Activated CD8-positive, alpha-beta memory T cell treated with anti-CD3 and anti-CD28 coated beads, Interleukin-2, amount 10 ng/mL, durations not matched to agents 7 days and 5 days (primary cell): ENCODE data around the gene CCDC107. TPM values are rescaled to one million over a fixed set of nuclear protein-coding genes. Genes with fewer than 3 reads are reported as not detected.

Experiments used
- ATAC-seq: fragments of 150-1000 bp; cut with Tn5 transposase; one replicate; pipeline ENCODE4 v1.10.0; 2021; ENCODE audit warnings: moderate library complexity
- CTCF ChIA-PET: fragments of 350-600 bp; sonication (Branson Sonifier 250); formaldehyde crosslinking; loops from one replicate; lab custom pipeline; 2021; ENCODE audit warnings: antibody characterized with exemption; lab: Charles Lee
- DNase-seq: peaks from one replicate; pipeline ENCODE4 v3.0.0-alpha.2; 2020
- H3K27ac Mint-ChIP-seq: one replicate; pipeline ENCODE4 v1.8.0; 2021; ENCODE audit warnings: mild to moderate bottlenecking, mixed read lengths
- H3K27me3 Mint-ChIP-seq: one replicate; pipeline ENCODE4 v1.8.0; 2021; ENCODE audit warnings: mixed read lengths
- H3K36me3 Mint-ChIP-seq: one replicate; pipeline ENCODE4 v1.8.0; 2021; ENCODE audit warnings: mild to moderate bottlenecking, mixed read lengths
- H3K4me1 Mint-ChIP-seq: one replicate; pipeline ENCODE4 v1.8.0; 2021; ENCODE audit warnings: mixed read lengths
- H3K4me3 Mint-ChIP-seq: one replicate; pipeline ENCODE4 v1.8.0; 2021; ENCODE audit warnings: mild to moderate bottlenecking, moderate library complexity, mixed read lengths
- H3K9me3 Mint-ChIP-seq: one replicate; pipeline ENCODE4 v1.8.0; 2022; ENCODE audit warnings: low read depth, mixed read lengths
- total RNA-seq, 2 experiments: library from RNA; stranded (reverse); gene quantifications; one replicate each; pipeline ENCODE4 v1.2.3, GENCODE V29; 2021

Gene CCDC107
- total RNA-seq, 2 experiments from 2014 or later: 28.7 to 29.4 TPM

- no peaks in the 10 kb centered on the region for H3K27me3 Mint-ChIP-seq
- no peaks in the 10 kb centered on the region for H3K9me3 Mint-ChIP-seq
- no peak overlapping the region for H3K27ac Mint-ChIP-seq
- H3K36me3 Mint-ChIP-seq: no peaks in the 10 kb centered on the region
- ATAC-seq (peak; percentile 52), DNase-seq (peak; percentile 48)
- CTCF ChIA-PET: interaction anchor here (0.8 to 1.9 kb wide), 7 partner anchors 26 to 74 kb away, joined by 3 to 10 read pairs (median 5); partner anchors contain the start of genes CCDC107 and RMRP
- peaks cover 14% of the 10 kb centered on the region for H3K4me1 Mint-ChIP-seq
- peak overlapping the region; percentile 74 for H3K4me3 Mint-ChIP-seq
Observed at GRCh38 chr9:35690614-35691333, 32.7 kb downstream of the CCDC107 start.

DNA sequence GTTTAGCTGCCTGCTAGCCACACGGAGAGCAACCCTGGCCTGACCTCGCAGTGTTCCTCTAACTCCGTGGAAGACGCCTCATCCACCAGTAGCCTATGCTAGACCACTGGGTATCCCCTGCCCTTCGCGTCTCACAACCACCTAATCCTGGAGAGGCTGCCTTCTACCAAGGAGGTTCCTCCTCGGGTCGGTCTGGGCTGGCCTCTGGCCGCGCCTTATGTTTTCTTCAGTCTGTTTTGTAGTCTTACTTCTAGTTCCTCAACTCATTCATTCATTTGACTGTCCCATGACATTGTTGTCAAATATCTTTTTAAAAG, 33.2 kb downstream of the CCDC107 start:
- ATAC-seq (no peak), DNase-seq (no peak)
- Mint-ChIP-seq H3K4me1 (peaks cover 14% of the 10 kb centered on the region), H3K27me3 (no peaks in the 10 kb centered on the region), H3K27ac (no peak overlapping the region), H3K4me3 (peak overlapping the region; percentile 74), H3K9me3 (no peaks in the 10 kb centered on the region), H3K36me3 (no peaks in the 10 kb centered on the region)
- CTCF ChIA-PET: interaction anchor here (0.9 to 1.9 kb wide), 5 partner anchors 20 to 88 kb away, joined by 3 to 9 read pairs (median 3); partner anchors contain the start of genes CCDC107 and RMRP

DNA sequence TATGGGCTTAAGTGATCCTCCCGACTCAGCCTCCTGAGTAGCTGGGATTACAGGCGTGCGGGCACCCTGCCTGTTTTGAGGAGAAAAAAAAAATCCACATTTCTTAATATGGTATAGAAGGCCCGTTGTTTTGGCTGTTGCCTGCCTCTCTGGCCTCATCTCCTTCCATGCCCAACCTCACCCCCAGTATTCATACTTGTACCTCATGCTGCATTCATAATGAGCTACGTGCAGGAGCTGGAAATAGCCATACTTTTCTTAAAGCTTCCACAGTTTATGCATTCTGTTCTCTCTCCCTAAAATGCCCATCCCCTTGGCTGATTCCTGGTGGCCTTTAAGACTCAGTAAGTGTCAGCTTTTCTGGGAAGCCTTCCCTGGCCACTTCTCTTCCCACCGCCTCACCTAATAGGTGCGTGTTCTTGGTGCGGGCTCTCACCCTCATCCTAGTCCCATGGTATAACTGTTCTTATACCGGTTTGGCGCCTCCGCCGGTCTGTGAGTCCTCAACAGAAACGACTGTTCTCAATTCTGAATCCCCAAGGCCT, 33.7 kb downstream of the CCDC107 start:
- Mint-ChIP-seq H3K36me3 (peaks cover 5% of the 10 kb centered on the region), H3K27me3 (no peaks in the 10 kb centered on the region), H3K27ac (no peak overlapping the region), H3K4me3 (peak overlapping the region; percentile 2), H3K4me1 (peaks cover 16% of the 10 kb centered on the region), H3K9me3 (no peaks in the 10 kb centered on the region)
- DNase-seq (no peak), ATAC-seq (no peak)
- CTCF ChIA-PET: interaction anchor here (0.6 to 1.9 kb wide), 5 partner anchors 18 to 88 kb away, joined by 3 to 9 read pairs (median 3); partner anchors contain the start of genes CCDC107 and RMRP

- Mint-ChIP-seq H3K27ac (no peak overlapping the region), H3K9me3 (no peaks in the 10 kb centered on the region), H3K4me1 (peaks cover 5% of the 10 kb centered on the region), H3K4me3 (no peak overlapping the region), H3K27me3 (no peaks in the 10 kb centered on the region), H3K36me3 (peaks cover 7% of the 10 kb centered on the region)
- ATAC-seq (peak; percentile 12), DNase-seq (no peak)
- CTCF ChIA-PET: interaction anchor here (0.6 to 5.7 kb wide), 41 partner anchors 8 to 206 kb away, joined by 3 to 68 read pairs (median 8); partner anchors contain the start of genes ARHGEF39, CA9, CCDC107 and CREB3
Observed at GRCh38 chr9:35695943-35696401, 37.9 kb downstream of the CCDC107 start.

DNA sequence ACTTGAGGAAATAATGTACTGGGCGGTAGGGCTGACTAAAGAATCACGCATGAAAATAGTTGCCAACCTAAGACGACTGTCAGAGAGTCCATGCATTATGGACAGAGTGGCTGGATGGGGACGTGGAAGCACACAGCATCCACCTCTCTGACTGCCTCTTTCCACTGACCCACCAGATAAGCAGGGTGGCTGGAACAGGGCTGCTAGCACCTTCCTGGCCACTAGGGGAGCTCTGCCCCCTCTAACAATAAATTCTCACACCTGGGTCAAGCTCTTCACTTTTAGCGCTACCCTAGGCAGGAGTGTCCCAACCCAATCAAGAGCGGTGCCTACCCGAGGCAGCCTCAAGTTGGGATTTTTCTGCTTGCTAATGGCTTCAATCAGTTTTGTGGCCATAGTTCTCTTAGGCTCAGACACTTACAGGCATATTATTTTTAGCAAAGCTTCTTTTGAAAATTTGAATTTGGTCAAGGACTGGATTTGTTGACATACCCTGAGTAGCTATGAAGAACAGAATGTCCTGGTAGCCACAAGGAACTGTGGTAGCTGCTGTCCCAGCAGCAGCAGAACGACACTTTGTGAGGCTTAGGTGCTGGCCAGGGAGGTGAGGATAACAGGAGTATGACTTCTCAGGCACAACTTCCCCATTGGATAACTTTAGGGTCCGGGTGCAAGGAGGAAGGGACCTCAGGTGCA, 38.6 kb downstream of the CCDC107 start:
- peak; percentile 92 for ATAC-seq
- no peak overlapping the region for H3K27ac Mint-ChIP-seq

DNA sequence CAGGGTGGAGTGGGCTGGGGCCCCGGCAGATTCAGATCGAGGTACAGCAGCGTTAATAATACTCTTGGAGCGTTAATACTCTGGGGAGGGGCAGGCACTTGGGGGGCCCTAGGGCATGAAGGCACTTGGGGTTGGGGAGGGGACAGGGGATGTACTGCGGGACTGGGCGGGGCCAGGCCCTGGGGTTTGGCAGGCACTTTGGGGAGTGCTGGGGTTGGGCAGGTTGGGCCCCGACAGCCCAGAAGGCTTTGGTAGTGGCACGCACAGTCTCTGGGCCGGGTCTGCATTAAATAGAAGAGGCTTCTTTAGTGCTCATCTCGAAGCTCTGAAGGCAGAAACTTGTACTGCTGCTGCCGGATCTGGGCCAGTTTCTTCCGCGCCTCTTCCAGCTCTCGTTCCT, 39.4 kb downstream of the CCDC107 start:
- no peaks in the 10 kb centered on the region for H3K27me3 Mint-ChIP-seq
- CTCF ChIA-PET: interaction anchor here (0.6 to 5.7 kb wide), 27 partner anchors 9 to 1668 kb away, joined by 3 to 68 read pairs (median 13); partner anchors contain the start of genes ARHGEF39, CCDC107, CREB3 and GBA2
- ATAC-seq (no peak), DNase-seq (no peak)
- no peak overlapping the region for H3K27ac Mint-ChIP-seq
- H3K36me3 Mint-ChIP-seq: peaks cover 7% of the 10 kb centered on the region
- H3K4me1 Mint-ChIP-seq: peaks cover 2% of the 10 kb centered on the region
- no peak overlapping the region for H3K4me3 Mint-ChIP-seq
- H3K9me3 Mint-ChIP-seq: no peaks in the 10 kb centered on the region

More for the DNA sequence above, 38.6 kb downstream of the CCDC107 start:
- CTCF ChIA-PET: interaction anchor here (0.5 to 5.7 kb wide), 46 partner anchors 9 to 509 kb away, joined by 3 to 68 read pairs (median 8); partner anchors contain the start of genes ARHGEF39, CA9, CCDC107 and CREB3
- Mint-ChIP-seq H3K4me1 (peaks cover 2% of the 10 kb centered on the region), H3K36me3 (peaks cover 7% of the 10 kb centered on the region), H3K27me3 (no peaks in the 10 kb centered on the region), H3K4me3 (no peak overlapping the region), H3K9me3 (no peaks in the 10 kb centered on the region)
- peak; percentile 72 for DNase-seq

GRCh38 chr9:35698231-35698630, 40.1 kb downstream of the CCDC107 start:
- CTCF ChIA-PET: interaction anchor here (1.1 to 5.7 kb wide), 7 partner anchors 9 to 86 kb away, joined by 3 to 68 read pairs (median 41); partner anchors contain the start of genes ARHGEF39, GBA2 and RGP1
- Mint-ChIP-seq H3K4me3 (no peak overlapping the region), H3K4me1 (peaks cover 2% of the 10 kb centered on the region), H3K27ac (no peak overlapping the region), H3K36me3 (peaks cover 12% of the 10 kb centered on the region), H3K9me3 (no peaks in the 10 kb centered on the region), H3K27me3 (no peaks in the 10 kb centered on the region)
- no peak for ATAC-seq
- no peak for DNase-seq

DNA sequence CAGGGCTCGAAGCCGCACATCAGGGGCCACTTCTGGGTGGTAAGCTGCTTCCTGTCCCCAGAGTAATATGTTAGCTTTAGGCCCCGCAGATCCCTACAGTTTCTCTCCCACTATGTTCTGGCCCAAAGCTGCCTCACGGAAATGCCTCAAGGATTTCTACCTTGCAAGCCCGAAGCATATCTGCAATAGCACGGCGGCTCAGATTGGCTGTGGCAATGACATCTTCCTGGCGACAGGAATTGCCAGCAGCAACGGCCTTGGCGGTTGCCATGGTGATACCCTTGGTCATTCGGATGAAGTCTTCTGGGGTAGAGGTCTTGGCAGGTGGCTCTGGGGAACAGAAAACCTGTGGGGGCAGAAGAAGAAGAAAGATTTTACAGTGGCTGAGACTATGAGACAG, 41.9 kb downstream of the CCDC107 start:
- Mint-ChIP-seq H3K4me1 (peaks cover 2% of the 10 kb centered on the region), H3K9me3 (no peaks in the 10 kb centered on the region), H3K4me3 (no peak overlapping the region), H3K27me3 (no peaks in the 10 kb centered on the region), H3K36me3 (peaks cover 29% of the 10 kb centered on the region), H3K27ac (no peak overlapping the region)
- CTCF ChIA-PET: interaction anchor here (1.2 to 1.7 kb wide), 3 partner anchors 27 to 41 kb away, joined by 4 to 5 read pairs (median 4); partner anchors contain the start of gene CCDC107
- ATAC-seq (no peak), DNase-seq (no peak)

DNA sequence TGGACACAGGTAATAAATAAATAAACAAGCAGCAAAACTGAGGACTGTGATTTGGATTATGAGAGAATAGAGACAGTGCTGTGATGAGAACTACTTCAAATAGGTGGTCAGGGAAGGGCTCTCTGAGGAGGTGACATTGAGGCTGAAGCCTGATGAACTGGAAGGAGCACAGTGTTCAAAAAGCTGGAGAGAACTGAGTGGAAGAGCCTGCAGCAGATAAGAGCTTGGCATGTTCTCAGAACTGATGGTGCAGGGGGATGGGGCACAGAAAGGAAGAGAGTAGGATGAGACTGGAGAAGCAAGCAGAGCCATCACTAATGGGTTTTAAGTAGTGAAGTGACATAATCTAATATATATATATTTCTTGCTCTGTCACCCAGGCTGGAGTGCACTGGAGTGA, 42.9 kb downstream of the CCDC107 start:
- ATAC-seq (no peak), DNase-seq (no peak)
- H3K27ac Mint-ChIP-seq: no peak overlapping the region
- H3K36me3 Mint-ChIP-seq: peaks cover 34% of the 10 kb centered on the region
- H3K4me3 Mint-ChIP-seq: no peak overlapping the region
- CTCF ChIA-PET: interaction anchor here (1.2 to 1.7 kb wide), 4 partner anchors 26 to 90 kb away, joined by 3 to 5 read pairs (median 4); partner anchors contain the start of gene CCDC107
- peaks cover 2% of the 10 kb centered on the region for H3K4me1 Mint-ChIP-seq
- no peaks in the 10 kb centered on the region for H3K27me3 Mint-ChIP-seq
- H3K9me3 Mint-ChIP-seq: no peaks in the 10 kb centered on the region

- ATAC-seq (no peak), DNase-seq (no peak)
- Mint-ChIP-seq H3K4me3 (no peak overlapping the region), H3K4me1 (no peaks in the 10 kb centered on the region), H3K27me3 (no peaks in the 10 kb centered on the region), H3K27ac (no peak overlapping the region), H3K36me3 (peaks cover 40% of the 10 kb centered on the region), H3K9me3 (no peaks in the 10 kb centered on the region)
- CTCF ChIA-PET: no interaction called here
Observed at GRCh38 chr9:35702696-35703095, 44.6 kb downstream of the CCDC107 start.

DNA sequence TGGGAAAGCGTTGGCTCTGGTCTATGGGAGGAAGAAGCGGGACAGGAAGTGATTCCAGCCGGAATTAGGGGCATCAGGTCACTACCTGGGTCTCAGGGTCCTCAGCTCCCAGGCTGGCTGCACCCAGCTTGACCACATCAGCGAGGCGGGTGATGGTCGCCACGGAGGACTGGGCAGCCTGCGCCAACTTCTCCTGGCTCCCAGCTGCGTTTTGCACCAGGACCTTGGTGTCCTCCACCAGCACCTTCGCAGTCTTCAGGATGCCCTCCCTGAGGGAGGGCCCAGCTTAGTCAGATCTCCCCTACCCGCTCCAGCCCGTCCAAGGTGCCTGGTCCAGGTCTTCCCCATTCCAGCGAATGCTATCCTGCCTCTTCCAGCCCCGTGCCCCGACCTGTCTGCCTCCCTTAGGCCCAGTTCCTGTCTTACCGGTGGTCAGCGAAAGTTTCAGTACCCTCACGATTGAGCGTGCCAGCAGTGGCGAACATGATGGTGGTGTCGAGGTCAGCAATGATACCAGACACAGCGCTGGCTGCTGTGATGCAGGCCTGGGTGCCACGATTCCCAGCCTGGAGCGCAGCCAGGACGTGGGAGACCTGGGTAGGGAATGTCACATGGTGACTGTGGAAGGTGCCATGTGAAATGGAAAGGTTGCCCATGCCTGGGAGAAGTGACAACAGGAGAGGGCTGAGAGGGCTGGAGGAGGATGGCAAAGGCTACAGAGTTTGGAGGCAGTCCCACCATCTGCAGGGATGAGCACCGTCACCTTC, 46.0 kb downstream of the CCDC107 start:
- H3K27ac Mint-ChIP-seq: no peak overlapping the region
- DNase-seq (no peak), ATAC-seq (no peak)
- H3K4me1 Mint-ChIP-seq: no peaks in the 10 kb centered on the region
- H3K9me3 Mint-ChIP-seq: no peaks in the 10 kb centered on the region
- peaks cover 53% of the 10 kb centered on the region for H3K36me3 Mint-ChIP-seq
- no peaks in the 10 kb centered on the region for H3K27me3 Mint-ChIP-seq
- no peak overlapping the region for H3K4me3 Mint-ChIP-seq
- CTCF ChIA-PET: interaction anchor here (6.4 kb wide), 1 partner anchor 8 kb away, joined by 45 read pairs; no protein-coding TSS in a partner anchor

- Mint-ChIP-seq H3K27me3 (no peaks in the 10 kb centered on the region), H3K4me3 (no peak overlapping the region), H3K4me1 (no peaks in the 10 kb centered on the region)
Observed at GRCh38 chr9:35705372-35705771, 47.3 kb downstream of the CCDC107 start.

More at GRCh38 chr9:35705372-35705771, 47.3 kb downstream of the CCDC107 start:
- H3K9me3 Mint-ChIP-seq: no peaks in the 10 kb centered on the region
- H3K36me3 Mint-ChIP-seq: peaks cover 59% of the 10 kb centered on the region
- CTCF ChIA-PET: interaction anchor here (1.6 to 6.4 kb wide), 2 partner anchors 9 to 16 kb away, joined by 3 to 45 read pairs; no protein-coding TSS in a partner anchor
- H3K27ac Mint-ChIP-seq: no peak overlapping the region
- DNase-seq (no peak), ATAC-seq (no peak)
